ENCODE results near the gene PSEN1. TPM values are rescaled to one million over a fixed set of nuclear protein-coding genes. Genes with fewer than 3 reads are reported as not detected.

Gene PSEN1
- total RNA-seq, 2 donors from 2014 or later, result 27.2 to 28.9 TPM

GRCh38 chr14:73249108-73249507 lies 112.8 kb downstream of the PSEN1 start:
- DNase-seq, result no peak
- intact Hi-C loops (cut with DNase I), result no loop called here
- ATAC-seq, result no peak

GRCh38 chr14:73249564-73250316 lies 113.4 kb downstream of the PSEN1 start:
- DNase-seq (no peak), ATAC-seq (no peak)
- intact Hi-C loops (cut with DNase I), result no loop called here

DNA sequence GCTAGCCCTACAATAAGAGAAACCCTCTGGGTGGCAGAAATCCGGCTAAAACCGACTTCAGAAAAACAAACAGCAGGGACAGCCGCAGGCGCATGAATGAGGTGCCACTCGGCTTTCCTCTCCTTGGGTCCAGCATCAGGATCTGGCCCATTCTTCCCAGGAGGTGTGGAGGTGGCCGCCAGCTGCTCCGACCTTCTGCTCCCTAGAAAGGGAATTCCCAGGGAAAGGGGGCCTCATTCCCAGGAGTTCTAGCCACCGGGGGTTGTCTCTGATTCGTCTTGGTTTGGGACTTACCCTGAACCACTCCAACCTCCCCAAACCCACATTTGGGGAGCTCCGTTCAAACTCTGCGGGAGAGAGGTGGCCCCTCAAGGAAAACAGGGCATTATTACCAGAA lies 114.0 kb downstream of the PSEN1 start:
- DNase-seq (no peak), ATAC-seq (no peak)
- intact Hi-C loops (cut with DNase I), result no loop called here

DNA sequence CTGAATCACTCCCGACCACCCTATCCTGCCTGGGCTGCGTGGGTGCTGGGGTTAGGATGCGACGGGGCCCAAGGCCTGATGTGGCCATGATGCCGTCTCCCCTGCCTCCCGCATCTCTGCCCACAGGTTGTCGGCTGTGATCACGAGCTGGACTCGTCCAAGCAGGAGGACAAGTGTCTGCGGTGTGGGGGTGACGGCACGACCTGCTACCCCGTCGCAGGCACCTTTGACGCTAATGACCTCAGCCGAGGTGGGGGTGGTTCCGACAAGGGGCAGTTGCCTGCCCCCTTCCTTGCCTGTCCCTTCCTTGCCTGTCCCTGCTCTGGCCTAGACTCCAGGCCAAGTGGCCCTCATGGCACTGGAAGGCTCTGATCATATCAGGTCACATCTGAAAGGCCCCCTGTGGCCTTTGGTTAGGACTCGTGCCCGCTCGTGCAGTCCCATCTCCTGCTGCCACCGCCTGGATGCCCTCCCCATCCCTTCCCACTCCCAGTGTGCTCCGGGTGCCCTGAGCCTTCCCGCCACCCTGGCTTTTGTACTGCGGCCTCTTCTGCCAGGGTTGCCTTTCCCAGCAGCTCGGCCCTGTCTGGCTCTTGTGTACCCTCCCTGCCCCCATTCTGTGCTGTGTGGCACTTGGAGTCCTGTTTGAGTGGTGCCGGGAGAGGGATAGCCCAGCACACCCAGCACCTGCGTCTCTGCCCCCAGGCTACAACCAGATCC lies 114.6 kb downstream of the PSEN1 start:
- intact Hi-C loops (cut with DNase I), result no loop called here
- no peak for ATAC-seq
- DNase-seq, result no peak

- intact Hi-C loops (cut with DNase I), result no loop called here
- no peak for ATAC-seq
- no peak for DNase-seq
These were observed 115.4 kb downstream of the PSEN1 start for GRCh38 chr14:73251516-73252215.

- intact Hi-C loops (cut with DNase I), result no loop called here
- ATAC-seq (no peak), DNase-seq (no peak)
These were observed 116.4 kb downstream of the PSEN1 start for GRCh38 chr14:73252491-73253322.

DNA sequence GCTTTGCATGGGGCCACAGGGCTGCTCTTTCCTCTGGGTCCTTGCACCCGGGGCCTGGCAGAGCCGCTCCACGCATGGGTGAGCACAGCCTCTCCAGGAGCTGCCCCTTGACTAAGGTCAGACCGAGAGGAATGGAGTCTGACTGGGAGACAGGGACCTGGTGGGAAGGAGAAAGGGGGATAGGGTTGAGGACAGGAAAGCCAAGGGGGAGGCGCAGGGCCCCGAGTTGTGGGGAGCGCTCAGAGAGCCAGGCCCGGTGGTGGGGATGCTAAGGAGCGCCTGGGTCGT lies 117.0 kb downstream of the PSEN1 start:
- intact Hi-C loops (cut with DNase I), result no loop called here
- no peak for ATAC-seq
- no peak for DNase-seq

- peak; percentile 18 for DNase-seq
These were observed 117.4 kb downstream of the PSEN1 start for GRCh38 chr14:73253721-73254120.

GRCh38 chr14:73254247-73255004 lies 118.1 kb downstream of the PSEN1 start:
- DNase-seq, result peak; percentile 19
- intact Hi-C loops (cut with DNase I), result no loop called here

More at GRCh38 chr14:73253721-73254120, 117.4 kb downstream of the PSEN1 start:
- no peak for ATAC-seq
- intact Hi-C loops (cut with DNase I), result no loop called here

DNA sequence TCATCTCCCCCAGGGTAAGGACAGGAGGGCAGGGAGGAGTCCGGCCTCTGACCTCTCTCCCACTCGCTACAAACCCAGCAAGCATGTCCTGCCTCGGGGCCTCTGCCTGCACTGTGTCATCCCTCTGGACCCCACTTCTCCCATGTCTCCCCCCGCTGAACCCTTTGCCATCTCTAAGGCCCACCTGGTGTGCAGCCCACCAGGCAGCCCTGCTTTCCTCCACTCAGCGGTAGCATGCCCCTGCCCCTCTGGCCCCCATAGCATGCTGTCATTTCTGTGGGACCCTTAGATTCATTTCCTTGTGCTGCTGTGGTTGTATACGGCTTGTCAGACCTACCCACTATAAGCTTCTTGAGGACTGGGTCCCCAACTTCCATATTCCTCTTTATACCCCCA lies 118.7 kb downstream of the PSEN1 start:
- intact Hi-C loops (cut with DNase I), result no loop called here
- DNase-seq, result no peak
- no peak for ATAC-seq

More at GRCh38 chr14:73254247-73255004, 118.1 kb downstream of the PSEN1 start:
- ATAC-seq, result no peak

- DNase-seq (no peak), ATAC-seq (no peak)
- intact Hi-C loops (cut with DNase I), result no loop called here
These were observed 119.5 kb downstream of the PSEN1 start for GRCh38 chr14:73255693-73256225.

DNA sequence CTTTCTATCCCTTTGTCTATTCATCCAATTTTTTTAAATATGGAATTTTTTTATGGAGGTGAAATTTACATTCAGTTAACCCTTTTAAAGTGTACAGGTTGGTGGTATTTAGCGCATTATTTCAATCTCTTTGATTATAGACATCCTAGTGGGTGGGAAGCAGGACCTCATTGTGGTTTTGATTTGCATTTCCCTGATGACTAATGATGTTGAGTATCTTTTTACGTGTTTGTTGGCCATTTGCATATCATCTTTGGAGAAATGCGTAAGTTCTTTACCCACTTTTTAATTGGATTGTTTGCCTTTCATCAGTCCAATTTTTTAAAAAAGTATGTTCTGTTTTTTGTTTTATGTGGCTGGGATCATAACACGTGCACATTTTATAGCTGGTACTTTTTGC lies 121.8 kb downstream of the PSEN1 start:
- intact Hi-C loops (cut with DNase I), result no loop called here
- no peak for ATAC-seq
- no peak for DNase-seq

- ATAC-seq, result no peak
- intact Hi-C loops (cut with DNase I), result no loop called here
- DNase-seq, result no peak
These were observed 122.7 kb downstream of the PSEN1 start for GRCh38 chr14:73258845-73259611.

- DNase-seq, result no peak
- intact Hi-C loops (cut with DNase I), result no loop called here
- ATAC-seq, result no peak
These were observed 123.5 kb downstream of the PSEN1 start for GRCh38 chr14:73259837-73260236.

DNA sequence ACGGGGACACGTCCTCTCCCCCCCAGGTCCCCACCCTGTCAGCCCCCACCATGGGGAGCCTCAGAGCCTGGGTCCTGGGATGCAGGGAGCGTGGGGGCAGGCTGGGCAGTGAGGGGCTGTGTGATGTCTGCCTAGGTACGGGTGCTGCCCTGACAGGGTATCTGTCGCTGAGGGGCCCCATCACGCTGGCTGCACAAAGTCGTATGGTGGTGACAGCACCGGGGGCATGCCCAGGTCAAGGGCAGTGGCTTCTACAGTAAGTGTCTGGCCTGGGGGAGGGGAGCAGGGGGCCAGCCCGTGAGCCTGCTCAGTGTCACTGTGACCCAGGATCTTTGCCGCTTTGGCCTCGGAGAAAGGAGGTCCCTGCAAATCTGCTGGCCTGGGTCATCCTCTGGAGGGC lies 124.3 kb downstream of the PSEN1 start:
- no peak for DNase-seq
- intact Hi-C loops (cut with DNase I), result no loop called here
- ATAC-seq, result no peak

DNA sequence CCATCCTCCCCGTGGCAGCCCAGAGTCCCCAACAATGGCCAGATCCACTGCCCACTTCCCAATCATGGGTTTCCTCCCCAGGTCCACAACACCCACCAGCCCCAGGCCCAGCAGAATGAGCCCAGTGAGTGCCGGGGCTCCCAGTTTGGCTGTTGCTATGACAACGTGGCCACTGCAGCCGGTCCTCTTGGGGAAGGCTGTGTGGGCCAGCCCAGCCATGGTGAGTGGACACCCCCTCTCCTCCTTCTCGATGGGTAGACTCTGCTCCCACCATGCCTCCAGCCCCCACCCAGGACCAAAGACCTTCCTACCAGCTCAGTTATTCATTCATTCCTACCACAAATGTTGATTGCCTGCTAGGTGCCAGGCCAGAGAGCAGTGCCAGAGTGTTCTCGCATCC lies 124.8 kb downstream of the PSEN1 start:
- ATAC-seq (no peak), DNase-seq (no peak)
- intact Hi-C loops (cut with DNase I), result no loop called here

DNA sequence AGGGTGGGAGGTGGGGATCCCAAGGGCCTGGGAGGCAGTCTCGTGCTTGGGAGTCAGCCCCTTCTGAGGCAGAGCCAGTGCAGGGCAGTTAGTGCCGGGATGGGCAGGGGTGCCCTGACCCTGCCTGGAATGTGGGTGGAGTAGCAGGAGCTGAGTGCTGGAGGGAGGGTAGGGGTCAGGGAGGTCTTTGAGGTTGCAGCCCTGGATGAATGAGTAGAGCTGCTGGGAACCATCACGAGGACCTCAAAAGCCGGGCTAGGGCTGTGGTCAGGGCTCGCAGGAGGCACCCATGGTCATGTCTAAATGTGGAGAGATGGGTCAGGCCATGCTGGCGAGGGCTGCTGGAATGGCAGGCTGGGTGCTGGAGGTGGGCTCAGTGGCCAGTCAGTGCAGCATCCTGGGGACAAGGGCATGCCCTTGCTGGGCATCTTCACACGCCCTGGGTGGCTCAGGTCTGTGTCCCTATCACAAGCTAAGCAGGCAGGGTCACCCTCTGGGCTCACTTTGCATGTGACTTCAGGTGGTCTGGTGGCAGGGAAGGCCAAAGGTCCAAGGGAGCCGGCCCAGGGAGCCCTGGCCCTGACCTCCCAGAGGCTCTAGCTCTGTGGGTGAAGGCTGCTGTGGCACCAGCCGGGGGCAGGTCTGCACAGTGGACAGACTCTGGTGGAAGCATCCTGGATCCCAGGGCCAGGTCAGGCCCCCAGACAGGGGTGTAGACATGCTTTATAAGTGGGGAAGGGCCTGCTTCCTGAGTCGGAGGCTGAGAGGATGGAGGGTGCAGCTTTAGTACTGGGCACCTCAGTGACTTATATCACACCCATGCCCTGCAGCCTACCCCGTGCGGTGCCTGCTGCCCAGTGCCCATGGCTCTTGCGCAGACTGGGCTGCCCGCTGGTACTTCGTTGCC lies 125.5 kb downstream of the PSEN1 start:
- ATAC-seq (no peak), DNase-seq (no peak)
- intact Hi-C loops (cut with DNase I), result no loop called here
